GM18870 (cell line): ENCODE results near the gene NBPF1.
"Not testable (repeated sequence)": the region's sequence is repeated elsewhere in the genome, so short reads cannot be mapped to it uniquely, and the experiment has no call there.

ENCODE experiments used
- ATAC-seq: cut with Tn5 transposase; IDR thresholded peaks from one replicate; pipeline ENCODE4 v1.9.1; 2021; ENCODE audit warnings: moderate library complexity; ENCODE audit not compliant: unreplicated experiment

Gene NBPF1

DNA sequence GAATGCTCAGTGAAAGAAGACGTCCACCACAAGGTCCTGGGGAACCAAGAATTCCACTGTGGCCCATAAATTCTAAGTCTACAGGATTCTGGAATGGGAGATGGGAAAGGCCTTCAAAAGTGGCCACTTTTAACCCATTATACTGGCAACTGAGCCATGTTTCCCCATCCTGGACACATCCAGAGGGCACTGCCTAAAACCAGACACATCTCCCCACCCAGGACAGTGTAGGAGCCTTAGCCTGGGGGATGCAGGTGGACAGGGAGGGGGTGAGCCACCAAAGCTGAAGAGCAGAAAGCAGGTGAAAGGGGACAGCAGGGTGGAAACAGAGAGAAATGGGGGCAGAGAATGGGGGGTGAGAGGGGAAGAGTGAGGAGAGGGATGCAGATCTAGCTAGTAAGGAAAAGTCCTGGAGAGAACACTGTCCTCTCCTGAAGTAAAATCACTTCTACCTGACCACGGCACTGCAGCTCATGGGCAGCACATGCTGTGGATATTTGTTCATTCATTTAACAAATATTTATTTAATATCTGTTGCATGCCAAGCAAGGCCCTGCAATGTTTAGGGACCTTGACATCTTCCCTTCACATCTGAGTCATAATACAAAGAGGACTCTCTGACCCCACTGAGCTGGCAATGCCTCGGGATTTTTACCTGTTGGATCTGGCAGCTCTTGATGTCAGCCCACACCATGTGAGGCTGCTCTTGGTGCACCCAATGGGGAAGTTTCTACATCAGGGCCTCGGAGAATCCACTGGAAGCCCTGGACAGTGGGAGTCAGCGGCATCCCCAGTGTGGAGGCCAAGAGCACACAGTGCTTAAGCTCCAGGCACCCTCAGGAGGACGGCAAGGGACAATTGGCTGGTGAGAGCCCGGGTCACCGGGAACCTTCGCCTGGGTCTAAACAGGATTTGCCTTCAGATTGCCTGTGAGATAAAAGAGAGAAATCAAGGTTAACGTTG is 5.2 kb downstream of the NBPF1 start:
- ATAC-seq = not testable (repeated sequence)

DNA sequence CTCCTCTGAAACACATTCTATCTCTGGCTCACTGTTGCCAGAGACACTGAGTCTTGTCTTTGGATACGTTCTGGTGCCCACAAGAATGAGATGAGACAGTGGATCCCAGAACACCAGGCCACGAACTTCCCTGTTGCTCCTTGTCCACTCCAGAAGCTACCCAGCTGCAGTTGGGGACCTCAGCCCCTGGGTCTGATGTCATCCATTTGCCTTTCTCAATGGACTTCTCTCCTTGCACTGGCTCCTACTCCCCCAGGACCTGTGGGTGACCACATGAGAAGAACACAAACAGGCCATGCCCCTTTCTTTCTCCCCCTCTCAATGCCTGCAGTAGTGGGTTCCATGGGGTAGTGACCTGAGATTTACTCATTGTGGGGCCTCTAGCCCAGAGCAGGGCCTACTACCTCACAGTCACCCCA is 5.9 kb downstream of the NBPF1 start:
- ATAC-seq = no peak

DNA sequence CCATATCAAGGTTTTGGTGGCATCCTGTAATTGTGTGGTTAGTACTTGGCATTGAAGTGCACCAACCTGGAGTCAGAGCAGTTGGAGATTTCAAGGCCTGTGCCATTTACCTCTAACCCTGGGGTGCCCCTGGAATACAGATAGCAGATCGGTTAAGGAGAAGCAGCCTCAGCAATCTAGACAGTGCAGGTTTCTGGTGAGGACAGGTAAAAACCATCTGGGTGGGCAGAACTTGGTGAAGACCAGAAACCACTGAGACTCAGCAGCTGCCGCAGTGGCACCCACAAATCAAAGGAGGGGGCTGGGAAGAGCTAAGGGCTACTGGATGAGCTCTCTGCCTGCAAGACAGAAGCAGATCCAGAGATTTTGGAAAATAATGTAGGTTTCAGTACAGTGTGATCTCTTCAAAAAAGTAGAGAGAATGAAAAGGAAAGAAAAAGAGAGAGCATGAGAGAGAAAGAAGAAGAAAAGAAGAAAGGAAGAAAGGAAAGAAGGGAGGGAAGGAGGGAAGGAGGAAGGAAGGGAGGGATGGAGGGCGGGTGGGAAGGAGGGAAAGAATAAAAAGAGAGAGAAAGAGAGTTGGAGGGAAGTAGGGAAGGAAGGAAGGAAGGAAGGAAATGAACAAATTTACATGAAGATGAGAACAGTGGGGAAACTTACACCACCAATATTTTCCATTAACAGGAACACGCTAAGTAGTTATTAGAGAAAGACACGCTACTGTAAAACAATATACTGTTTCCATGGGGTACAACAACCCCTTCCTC is 6.5 kb downstream of the NBPF1 start:
- not testable (repeated sequence) for ATAC-seq

DNA sequence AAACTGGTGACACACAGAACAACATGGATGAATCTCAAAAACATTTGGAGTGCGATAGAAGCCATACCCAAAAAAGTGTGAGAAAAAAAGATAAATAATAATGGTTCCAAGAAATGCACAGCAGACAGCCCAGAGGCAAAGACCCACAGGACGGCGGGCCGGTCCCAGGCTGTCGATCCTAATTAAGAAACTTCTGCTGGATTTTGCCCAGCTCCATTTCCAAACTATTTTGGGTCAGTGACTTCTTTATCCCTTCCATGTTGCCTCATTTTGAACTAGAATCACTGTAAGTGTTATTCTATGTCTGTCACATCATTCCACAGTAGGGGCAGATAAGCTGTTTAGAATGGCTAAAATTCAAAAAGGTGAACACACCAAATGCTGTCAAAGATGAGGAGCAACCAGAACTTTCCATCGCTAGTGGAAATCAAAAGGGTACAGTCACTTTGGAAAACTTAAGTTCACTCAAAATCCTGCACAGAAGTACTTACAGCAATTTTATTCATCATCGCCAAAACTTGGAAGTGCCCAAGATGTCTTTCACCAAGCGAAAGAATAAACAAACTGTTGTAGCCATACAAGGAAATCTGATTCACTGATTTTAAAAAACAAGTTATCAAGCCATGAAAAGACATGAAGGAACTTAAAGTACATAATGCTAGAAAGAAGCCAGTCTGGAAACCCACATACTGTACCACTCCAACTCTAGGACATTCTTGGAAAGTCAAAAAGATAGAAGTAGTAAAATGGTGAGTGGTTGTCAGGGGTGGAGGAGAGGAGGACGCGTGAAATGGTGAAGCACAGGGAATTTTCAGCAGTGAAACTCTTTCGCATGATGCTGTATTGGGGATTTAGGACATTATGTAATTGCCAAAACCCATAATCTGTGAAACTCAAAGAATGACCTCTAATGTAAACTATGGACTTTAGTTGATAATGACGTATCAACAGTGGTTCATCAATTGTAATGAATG is 7.5 kb downstream of the NBPF1 start:
- no peak for ATAC-seq

DNA sequence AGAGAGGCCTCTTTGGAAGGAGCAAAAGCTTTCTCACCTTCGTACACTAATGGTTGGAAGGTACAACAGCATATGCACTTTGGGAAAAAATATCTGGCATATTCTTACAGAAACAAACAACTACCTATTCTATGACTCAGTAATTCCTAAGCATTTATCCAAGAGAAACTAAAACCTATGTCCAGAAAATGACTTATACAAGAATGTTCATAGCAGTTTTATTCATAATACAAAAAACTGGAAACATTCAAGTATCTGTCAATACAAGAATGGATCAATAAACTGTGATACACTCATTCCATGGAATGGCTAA is 8.2 kb downstream of the NBPF1 start:
- ATAC-seq = no peak

DNA sequence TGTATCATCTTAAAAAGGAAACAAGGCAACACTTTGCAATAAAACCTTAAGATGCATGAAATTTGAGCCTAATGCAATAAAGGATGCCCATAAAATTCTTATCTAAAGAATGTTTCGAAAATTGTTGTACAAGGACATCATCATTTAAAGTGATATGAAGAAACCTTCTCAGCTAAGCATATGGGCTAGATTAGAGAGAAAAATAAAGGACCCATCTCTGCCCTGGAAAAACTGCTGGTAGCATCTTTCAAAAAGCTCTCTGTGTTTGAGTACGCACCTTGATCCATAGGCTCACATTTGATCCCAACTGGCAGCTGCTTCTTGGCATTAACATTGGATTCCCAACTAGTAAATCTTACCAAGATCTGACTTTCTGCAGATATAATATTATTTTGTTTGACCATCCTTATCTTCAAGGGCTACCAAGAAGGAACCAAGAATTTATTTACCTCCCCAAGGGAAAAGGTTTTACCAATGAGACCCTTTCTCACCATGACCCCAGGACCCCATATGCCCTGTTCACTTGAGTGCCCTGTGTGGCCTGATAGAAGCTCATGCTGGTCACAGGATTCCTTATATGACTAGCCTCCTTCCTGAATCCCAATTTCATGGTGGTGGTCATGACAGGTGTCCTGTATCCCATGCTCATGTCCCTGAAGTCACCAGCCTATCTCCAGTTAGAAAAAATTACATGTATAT is 8.7 kb downstream of the NBPF1 start:
- ATAC-seq = not testable (repeated sequence)

DNA sequence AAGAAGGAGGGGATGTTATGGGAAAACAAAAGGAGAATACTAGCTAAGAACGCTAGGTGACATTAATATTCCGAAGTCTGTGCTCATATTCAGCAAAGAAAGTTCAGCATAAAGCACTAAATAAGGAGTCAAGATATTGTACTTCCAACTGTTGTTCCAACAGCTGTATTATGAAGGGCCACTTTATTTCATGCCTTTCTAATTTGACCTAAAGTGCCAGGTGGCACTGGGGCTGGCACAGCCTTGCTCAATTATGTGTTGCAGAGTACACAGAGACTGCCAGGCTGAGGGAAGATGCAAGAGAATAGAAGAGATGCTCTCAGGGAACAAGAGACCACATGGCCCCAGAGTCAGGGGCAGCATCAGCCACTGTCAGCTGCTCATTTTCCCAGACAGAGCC is 9.7 kb downstream of the NBPF1 start:
- not testable (repeated sequence) for ATAC-seq

DNA sequence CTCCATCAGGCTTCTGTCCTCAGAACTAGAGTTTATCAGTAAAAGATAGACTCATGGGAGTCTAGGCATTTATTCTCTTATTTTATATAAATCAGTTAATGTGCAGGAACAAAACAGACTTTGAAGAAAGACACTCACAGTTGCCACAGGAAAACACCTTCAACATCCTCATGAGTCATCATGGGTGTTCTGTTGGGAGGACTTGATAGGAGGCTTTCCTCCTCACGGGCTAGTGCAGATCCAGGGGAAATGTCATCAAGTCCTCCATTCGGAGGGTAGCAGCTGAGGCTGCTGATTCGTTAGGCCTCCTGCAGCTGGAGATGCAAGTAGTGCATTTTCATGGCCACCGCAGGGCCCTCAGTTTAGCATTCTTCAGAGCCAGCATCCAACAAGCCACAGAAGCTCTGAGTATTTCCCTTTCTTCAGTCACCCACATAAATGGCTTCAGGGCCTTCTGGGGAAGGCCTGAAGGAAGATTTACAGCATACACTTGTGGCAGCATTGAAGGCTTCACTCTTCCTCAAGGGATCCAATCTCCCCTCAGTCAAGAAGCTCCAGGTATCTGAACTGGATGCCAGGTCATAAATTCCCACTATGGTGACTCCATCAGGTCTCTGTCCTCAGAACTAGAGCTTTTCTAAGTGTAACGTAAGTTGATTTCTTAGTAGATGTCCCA is 10.9 kb downstream of the NBPF1 start:
- ATAC-seq = not testable (repeated sequence)

DNA sequence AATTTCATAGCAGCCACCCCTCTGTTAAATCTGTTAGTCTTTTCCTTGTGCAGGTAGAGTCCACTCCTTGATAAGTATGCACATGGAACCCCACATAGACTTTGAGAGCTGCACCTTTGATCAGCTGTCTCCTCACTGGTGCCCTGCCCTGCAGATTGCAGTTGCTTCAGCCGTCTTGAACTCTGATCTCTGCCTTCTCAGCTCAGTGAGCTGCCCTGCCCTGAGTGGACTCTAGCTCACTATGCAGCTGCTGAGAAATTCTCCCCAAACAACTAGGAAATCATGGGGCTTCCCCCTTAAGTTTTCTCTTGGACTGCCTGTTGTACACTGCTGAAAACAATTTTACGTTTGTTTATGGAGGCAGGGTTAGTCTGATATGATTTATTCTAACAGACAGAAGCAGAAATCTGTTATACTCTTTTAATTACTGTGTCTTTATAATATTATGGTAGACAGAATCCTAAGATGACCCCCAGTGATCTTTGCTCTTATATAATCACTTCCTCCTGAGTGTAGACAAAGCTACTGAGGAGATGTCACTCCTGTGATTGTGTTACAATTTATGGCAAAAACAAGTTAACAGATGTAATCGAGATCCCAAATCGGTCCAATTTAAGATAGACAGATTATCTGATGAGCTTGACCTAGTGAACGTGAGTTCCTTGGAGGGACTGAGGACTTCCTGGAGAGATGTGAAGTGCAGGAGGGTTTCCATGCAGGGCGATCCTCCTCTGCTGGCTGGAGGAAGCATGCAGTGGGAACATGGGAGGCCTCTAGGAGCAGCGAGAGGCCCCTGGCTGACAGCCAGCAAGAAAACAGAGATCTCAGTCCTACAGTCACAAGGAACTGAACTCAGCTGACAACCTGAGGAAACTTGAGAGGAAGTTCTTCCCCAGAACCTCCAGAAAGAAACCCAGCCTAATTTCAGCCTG is 12.2 kb downstream of the NBPF1 start:
- not testable (repeated sequence) for ATAC-seq

DNA sequence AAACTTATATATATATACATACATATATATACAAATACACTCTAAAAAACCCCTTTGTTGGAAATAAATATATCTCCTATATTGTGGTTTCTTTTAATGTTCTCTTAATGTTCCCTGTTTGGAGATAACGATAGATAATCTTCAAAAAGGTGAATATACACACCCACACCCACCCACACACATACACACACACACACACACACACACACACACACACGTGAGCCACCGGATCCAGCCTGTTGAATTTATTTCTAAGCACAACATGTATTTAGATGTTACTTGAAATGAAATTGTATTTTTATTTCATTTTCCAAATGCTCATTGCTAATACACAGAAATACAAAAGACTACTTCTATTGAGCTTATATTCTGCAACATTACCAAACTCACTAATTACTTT is 14.0 kb downstream of the NBPF1 start:
- ATAC-seq = not testable (repeated sequence)

DNA sequence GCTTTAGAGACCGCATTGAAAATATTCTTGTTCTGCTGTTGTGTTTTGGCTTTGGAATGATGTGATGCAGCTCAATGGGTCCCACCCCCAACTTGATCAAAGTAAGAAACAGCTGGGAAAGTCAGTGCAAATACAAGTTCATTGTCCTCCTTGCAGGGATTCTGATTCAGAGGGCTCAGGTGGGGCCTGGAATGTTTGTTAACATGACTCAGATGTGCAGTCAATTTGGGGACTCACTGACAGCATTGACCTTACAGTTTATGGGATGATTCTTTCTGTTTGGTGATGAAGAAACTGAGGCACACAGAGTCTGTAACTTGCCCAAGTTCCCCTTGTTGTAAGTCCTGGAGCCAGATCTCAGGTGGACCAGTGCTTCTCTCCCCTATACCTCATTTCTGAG is 18.1 kb downstream of the NBPF1 start:
- not testable (repeated sequence) for ATAC-seq

DNA sequence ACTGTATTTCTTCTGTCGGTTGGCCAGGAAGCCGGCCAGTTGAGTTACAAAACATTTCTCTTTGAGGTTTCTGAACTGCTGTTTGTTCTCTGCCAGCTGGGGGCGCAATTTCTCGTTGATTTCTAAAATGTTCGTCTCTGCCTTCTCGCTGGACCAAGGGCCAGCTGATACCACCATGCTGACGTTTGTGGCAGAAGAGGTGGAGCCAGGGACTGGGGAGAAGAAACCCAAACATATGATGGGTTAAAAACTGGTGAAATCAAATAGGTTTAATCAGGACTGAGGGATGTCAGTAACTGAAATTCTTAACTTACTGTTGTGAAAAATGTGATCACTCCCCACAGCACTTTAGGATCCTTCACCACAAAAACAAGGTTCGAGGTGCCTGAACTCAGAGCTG is 21.5 kb downstream of the NBPF1 start:
- not testable (repeated sequence) for ATAC-seq

DNA sequence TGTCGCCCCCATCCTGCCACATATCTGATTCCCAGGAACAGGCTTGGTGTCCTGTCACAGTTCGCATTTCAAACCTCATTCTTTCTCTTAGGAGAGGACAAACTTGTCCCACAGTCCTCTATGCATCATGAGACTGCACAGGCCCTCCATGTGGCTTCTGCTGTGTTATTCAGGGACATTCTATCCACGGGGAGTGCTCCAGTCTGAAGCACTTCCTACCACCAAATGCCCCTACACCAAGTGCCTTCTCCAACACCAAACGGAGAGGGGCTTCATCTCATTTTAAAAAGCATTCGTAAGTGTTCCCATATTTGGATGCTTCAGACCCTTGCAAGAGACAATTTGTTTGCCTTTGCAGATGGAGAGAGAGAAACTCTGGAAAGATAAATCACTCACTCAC is 25.3 kb downstream of the NBPF1 start:
- ATAC-seq = not testable (repeated sequence)

DNA sequence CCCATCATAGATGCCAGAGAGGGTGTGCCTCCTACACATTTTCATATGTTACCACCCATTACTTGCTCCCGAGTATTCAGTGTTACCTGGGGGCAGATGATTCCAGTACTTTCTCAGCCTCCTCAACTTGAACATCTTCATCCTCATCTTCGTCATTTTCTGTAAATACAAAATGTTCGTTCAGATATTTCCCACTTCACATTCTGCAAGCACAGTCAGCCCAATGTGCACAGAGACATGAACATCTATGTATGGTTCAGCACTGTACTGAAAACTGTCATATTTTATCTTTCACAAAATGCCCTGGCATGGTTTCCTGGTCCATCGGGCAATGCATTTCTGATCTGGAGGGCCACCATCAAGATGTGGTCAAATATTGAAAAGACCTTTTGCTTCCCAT is 25.7 kb downstream of the NBPF1 start:
- ATAC-seq = not testable (repeated sequence)

DNA sequence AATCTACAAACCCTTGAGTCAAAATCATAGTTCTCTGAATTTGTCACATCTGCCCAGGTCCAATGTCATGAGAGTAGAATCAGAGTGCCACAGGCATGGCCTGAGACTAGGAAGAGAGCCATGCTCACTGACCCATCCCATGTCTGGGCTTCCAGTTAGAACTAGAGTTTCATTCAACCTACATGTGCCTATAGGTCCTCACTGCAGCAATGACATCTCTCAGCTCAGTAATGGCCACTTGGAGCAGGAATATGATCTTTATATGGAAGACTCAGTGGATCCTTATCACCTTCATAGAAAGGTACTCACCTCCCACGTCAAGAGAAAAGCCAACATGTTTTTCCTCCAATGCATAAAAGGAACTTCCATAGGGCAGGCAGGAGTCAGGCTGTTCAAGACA is 48.0 kb downstream of the NBPF1 start:
- ATAC-seq = not testable (repeated sequence)

DNA sequence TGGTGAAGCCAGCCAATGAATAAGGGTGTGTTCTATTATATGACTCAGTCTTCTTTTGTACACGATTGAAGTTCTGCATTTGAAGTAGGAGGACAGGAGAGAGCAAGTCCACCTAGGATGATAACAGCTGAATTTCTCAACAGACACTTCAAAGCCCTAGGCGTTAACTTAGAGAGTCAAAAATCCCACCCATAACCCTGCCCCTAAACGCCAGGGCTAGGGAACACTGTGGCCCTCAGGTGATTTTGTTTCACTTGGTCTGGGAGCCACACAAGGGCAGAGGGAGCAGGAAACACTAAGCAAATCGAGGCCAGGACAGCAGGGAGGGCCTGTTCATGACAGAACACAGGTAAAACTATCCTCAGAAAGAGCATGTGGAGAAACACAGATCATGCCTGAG is 52.3 kb downstream of the NBPF1 start:
- ATAC-seq = not testable (repeated sequence)

DNA sequence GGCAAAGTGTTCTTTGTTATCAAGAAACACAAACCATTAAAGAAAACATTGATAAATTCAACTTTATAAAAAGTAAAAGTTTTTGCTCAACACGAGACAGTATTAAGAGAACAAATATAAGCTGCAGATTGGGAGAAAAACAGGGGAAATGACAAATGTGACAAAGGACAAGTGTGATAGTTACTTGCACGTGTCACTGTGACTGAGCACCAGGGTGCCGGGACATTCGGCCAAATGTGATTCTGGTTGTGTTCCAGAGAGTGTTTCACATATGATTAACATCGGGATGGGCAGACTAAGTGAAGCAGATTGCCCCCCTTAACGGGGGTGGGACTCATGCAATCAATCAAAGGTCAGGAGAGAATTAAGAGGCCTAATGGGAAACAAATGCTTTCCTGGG is 52.9 kb downstream of the NBPF1 start:
- ATAC-seq = not testable (repeated sequence)

DNA sequence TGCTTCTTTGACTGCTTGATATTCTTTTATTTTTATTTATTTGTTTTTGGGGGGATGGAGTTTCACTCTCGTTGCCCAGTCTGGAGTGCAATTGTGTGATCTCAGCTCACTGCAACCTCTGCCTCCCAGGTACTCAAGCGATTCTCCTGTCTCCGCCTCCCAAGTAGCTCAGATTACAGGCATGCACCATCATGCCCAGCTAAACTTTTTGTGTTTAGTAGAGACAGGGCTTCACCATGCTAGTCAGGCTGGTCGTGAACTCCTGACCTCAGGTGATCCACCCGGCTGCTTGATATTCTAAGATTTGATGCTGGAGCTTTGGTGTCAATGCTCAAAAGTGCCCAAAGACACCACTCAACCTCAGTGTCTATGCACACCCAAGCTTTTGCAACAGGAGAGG is 53.7 kb downstream of the NBPF1 start:
- not testable (repeated sequence) for ATAC-seq

DNA sequence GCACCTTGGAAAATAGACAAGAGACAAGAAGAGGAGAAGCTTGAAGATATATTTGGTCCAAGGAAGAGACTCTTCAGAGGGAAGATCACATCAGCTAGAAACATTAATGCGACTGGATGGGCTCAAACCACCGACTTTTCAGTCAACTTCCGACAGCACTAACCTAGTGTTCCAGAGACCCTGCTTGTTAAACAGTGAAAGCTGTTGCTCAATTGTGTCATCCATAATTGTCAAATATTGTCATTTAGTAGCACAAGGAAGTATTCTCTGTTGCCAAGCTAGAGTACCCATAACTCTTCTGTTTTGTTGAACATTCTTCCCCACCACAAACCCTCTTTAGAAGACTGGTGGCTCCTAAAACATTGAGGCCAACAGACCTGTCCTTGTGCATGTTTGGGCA is 56.3 kb downstream of the NBPF1 start:
- not testable (repeated sequence) for ATAC-seq
